ENCODE data around the gene PKN3.
A peak's percentile ranks its signal among the peaks of the same experiment; 100 is the strongest.

Gene PKN3

DNA sequence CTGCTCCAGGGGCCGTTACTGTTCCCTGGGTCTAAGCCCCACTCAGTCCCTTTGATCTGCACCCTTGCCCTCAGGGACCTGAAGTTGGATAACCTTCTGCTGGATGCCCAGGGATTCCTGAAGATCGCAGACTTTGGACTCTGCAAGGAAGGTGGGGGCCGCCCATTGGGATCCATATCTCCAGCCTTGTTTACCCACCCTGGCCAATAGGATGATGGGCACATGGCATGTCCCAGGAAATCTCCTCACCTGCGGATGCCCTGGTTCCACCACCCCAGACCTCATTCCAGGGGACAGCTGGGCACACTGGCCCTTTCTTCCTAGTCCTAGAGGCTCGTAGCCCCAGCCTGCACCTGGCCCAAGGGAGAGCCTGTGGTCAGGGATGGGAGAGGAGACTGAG is 16.2 kb downstream of the PKN3 start:
- no peak for DNase-seq

DNA sequence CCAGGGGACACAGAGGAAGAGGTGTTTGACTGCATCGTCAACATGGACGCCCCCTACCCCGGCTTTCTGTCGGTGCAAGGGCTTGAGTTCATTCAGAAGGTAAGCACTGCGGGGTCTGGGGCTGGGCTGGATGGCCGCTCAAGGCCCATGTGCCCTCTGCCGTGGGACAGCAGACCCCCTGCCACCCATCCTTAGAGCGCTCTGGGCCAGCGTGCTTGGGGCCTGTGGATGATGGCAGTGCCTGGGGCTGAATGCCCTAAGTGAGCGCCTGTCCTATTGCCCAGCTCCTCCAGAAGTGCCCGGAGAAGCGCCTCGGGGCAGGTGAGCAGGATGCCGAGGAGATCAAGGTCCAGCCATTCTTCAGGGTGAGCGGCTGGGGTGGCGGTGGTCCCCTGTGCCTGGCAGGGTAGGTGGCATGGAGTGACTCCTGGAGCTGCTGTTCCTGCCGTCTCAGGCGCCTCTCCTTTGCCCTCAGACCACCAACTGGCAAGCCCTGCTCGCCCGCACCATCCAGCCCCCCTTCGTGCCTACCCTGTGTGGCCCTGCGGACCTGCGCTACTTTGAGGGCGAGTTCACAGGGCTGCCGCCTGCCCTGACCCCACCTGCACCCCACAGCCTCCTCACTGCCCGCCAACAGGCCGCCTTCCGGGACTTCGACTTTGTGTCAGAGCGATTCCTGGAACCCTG is 17.8 kb downstream of the PKN3 start:
- DNase-seq, result no peak

DNA sequence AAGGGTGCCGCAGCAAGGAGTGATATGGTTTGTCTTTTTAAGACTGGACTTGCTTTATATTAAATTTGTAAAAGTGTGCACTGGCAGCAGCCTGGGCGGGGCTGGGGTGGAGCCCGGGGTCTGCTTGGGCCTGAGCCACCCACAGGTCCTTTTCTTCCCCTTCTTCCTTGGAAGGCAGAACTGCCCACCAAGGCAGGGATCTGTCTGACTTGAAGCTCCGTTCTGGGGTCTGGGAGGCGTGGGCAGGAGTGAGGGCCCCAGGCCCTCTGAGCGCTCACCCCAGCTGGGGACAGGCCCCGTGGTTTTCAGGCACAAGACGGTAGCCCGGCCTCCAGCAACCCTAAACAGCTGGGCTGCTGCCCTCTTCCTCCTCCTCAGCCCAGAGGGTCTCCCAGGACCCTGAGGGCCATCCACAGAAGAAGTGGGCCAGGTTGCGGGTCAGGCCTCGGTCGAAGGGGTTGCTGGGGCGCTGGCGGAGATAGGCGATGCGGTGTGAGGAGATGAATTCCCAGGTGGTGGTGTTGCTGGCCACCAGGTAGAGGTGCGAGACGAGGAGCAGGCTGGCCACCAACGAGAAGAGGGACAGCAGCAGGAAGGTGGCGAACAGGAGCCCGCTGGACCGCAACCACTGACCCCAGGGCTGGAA is 18.7 kb downstream of the PKN3 start:
- no peak for DNase-seq

DNA sequence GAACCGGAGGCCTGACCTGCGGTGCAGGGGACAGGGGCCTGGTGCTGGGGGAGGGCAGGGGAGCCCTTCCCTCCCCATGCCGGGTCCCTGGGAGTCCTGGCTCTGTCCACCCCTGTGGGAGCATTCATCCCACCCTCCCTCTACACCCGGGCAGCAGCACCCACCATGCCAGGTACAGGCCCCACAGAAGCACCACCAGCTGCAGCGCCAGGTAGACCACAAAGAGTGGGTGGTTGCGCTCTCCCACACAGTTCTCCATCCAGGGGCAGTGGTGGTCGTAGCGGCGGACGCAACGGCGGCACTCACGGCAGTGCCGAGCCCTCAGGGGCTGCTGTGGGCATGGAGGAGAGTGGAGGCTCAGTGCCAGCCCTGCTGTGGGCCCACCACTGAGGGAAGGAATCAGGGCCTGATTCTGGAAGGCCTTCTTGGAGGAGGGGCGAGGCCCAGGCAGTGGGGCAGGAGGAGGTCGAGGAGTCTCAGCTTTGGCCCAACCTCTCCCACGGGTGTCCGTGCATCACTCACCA is 19.2 kb downstream of the PKN3 start:
- no peak for DNase-seq

DNA sequence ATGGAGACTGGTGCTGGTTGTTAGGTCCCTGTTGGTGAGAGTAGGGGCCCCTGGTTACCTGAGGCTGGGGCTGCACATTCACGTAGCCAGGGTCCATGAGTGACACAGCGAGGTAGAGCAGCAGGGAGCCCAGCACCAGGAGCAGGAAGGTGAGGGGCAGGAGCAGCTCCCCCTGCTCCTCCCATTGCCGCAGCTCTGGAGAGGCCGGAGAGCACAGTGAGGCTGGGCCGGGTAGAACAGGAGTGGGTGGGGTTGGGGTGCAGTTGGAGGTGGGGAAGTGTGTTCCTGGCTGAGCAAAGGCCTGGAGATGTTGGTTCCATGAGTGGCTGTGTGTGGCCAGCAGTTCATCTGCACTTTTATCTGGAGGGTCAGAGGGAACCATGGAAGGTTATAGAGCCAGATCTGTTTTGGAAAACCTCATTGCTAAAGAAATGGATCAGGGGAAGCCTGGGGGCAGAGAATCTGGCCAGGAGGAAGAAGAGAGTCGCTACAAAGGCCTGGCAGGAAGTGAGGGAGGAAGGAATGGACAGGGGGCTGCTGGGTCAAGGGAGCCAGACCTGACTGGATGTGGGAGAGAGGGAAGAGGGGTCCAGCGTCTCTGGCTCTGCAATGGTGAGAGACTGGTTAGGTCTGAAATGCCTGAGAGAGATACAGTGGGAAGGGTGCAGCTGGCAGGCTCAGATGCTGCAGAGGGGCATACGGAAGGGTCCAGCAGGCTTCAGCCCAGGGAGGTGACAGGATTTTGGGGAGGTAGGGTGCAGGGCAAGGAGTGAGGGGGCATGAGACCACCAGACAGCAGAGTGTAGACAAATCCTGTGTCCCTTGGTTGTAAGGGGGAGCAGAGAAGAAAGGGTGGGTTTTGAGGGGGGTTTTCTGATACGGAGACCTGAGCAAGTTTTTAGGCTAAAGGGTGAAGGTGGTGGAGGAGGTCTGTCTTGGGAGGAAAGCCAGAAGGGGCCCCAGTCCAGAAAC is 20.4 kb downstream of the PKN3 start:
- DNase-seq, result no peak

DNA sequence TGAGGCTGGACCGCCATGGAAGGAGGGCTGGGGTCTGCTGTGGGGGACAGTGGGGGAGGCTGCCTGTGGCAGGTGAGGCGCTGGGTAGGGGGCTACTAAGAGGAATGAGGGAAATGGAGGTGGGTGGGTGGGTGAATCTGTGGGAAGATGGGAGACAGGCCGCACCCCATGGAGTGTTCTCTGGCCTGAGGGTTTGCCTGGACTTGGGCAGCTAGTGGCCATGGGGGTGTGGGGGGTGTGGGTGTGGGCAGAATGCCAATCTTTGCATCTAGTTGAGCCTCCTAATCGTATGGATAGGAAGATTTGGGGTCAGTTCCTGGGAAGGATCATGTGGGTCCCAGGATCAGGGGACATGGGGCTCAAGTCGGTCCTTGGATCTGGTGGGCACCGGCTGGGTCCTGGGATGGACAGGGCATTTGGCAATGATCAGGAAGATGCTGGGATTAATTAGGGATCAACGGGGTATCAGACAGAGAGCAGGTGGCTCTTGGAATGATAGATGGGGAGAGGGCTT is 21.1 kb downstream of the PKN3 start:
- no peak for DNase-seq

DNA sequence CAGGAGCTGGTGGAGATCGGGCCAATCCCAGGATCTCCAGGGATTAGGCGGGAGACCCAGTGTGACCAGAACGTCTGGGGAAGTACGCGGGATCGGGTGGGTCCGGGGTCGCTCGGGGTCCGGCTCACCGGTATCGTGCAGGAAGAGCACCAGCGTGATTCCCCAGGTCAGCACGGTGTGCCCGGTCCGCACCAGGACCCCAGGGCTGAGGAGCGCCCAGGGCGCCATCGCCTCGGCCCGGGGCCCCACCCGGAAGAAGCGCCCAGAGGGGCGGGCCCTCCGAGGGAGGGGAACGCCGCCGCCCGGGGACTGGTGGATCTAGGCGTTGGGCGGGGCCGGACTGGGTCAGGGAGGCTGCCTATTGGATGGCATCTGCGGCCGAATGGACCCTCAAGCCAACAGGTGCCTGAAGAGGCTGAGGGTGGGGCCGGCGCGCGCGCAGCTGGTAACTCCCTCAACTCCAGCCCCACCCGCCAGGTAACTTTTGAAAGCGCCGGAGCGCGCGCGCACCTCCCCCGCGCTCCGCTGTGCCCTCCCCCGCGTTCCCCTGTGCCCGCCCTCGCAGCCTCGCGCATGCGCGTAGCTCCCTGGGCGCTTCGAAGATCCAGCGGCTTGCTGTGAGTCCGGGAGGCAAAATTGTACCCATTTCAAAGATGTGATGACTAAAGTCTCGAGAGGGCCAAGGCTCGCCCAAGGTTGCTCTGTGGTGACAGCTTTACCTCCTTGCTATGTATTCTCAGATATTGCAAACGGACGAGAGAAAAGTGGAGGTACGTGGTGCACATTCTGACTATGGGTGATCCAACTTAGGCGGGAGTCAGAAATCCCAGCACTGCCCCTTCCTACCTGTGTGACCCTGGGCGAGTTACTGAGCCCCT is 21.8 kb downstream of the PKN3 start, which contains the start of gene ZDHHC12:
Gene ZDHHC12 (minus strand): TSS at position 262 of the 878 bp plus-strand sequence. CDS start 34 bp downstream, at position 228.
- peak; percentile 71 for DNase-seq

DNA sequence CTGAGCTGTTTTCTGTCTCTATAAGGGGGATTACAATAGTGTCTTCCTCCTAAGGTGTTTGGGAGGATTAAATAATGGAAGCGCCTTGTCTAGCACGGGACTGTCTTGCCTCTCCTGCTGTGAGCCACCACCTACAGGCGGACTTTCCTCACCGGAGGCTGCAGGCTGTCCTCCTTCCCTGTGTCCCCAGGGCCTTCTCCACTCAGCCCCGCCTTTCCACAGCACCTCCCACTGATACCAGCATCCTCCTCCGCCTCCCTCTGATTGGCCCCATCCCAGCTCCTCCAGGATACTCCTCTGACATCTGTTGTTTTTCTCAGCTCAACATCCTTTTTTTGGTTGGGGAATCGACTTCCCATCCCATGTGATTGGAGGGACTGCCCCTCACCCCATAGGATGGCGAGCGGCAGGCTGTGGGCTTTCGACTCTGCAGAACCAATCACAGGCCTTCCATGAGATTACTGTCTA is 22.5 kb downstream of the PKN3 start:
- DNase-seq, result peak; percentile 7

DNA sequence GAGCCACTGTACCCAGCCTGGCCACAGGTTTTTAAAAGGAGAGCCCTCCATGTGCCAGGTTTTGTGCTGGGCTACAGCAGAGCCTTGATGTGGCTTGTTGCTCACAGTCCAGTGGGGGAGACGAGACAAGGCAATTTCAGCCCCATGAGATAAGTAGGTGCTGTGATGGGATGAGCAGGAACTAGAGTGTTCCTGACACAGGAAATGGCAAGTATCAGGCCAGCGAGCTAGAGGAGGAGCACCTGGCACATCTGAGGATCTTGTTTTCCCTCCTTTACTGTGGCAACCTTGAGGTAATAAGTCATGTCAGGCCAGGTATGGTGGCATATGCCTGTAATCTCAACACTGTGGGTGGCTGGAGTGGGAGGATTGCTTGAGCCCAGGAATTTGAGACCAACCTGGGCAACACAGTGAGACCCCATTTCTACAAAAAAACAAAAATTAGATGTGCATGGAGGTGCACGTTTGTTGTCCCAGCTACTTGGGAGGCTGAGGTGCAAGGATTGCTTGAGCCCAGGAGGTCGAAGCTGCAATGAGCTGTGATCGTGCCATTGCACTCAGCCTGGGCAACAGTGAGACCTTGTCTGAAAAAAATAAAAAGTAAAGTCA is 25.4 kb downstream of the PKN3 start:
- no peak for DNase-seq

DNA sequence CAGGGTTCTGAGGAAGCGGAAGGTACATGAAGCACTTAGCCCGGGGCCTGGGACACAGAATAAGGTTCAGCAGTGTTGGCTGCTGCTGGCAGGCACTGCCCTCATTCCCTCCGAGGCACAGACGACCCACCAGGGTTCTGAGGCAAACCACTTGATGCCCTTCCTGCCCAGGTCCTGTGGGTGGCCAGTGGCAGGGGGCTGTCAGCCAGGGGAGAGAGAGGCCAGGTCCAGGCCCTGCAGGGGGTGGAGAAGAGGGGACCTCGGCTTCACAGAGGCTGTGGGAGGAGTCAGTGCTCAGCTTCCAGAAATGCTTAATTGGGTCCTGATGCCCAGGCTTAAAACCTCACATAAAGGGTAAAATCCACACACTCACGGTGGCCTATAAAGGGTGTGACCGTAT is 26.0 kb downstream of the PKN3 start:
- no peak for DNase-seq

DNA sequence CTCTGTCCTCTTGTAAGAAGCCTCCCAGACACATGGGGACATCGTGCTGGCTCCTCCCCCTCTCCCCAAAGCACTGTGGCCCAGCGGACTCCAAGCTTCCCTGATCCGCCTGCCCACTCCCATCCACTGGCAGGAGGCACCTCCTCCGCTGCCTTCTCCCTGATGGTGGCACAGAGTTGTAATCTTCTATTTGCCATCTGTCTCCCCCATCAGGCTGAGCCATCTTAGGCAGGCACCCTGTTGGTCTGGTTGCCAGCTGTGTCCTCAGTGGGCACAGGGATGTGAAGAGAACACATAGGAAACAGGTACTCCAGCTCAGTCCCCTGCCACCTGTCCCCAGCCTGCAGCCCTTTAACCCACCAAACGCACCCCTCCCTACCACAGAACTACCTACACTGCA is 27.0 kb downstream of the PKN3 start:
- DNase-seq, result no peak

DNA sequence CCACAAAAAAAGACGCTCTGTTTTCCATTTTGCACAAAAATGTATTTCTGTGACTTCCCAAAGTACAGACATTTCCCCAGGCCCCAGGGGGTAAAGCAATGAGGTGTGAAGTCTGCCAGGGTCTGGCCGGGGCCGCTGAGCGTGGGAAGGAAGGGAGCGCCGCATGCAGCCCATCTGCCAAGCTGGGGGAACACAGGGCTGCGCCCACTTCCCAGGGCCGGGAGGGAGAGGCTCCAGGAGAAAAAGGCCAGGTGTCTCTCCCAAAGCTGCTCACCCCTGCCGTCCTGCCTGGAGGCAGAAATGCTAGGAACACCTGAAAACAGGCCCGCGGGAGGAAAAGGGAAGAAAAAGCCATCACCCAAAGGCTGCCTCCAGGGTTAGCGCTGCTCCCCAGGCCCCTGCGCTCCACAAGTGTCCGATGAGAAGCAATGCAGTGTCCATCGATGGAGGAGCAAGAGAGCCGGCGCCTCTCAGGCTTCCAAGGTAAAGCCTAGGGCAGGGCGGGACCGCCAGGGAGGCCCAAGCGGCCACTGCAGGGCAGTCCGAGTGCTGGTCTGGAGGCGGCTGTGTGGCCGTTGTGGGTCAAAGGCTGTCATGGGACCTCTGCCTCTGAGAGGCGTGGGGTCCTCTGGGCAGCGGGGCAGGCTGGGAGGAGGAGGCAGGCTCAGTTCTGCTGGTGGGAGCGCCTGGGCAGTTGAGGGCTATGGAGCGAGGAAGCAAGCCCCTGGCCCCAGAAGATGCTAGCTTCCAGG is 27.6 kb downstream of the PKN3 start:
- DNase-seq, result no peak

DNA sequence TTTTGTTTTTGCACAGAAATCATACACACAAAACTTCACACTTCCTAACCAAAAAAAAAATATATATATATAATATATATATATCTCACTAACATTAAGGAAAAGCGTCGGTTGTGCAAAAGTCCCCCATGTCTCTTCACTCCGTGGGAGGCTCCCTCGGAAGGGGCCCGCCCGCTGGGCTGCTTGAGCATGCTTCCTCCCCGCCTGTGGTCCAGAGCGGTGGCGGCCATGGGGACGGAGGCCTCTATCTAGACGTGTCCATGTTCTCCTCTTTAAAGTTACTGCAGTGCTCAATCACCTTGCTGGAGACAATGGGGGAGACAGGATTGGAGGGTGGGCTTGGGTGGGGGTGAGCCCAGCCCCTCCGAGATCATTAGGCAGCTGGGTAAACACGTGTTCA is 28.8 kb downstream of the PKN3 start:
- DNase-seq, result no peak

DNA sequence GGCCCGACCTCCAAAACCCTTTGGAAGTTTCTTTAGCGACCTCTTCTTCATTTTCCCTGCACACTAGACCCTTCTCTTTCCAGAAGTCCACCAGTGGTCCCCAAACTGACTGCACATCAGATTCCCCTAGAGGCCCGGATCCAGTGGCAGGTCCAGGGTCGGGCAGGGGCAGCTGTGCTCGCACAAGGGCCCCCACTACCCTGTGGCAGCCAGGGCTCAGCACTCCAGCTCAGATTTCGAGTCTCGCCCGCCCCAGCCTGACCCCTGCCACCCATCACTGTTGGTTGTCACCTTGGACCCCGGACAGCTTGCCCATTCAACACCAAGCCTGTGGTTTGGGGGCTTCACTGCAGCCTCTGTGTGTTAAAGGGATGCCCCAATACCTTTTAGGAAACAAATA is 29.4 kb downstream of the PKN3 start:
- DNase-seq, result no peak

DNA sequence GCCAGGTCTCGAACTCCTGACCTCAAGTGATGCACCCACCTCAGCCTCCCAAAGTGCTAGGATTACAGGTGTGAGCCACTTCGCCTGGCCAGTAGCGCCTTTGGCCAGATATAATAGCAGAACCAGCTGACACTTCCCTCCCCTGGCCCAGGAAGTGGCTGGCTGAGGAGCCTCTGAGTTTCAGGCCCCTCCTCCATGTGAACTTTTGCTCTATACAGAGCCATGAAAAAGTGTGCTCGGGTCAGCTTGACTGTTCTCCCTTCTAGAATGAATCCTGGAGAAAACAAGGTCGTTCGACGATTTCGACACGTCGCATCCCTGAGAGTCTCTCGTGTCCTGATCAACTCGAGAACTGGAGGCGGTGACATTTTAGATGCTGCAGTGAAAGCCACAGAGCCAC is 30.3 kb downstream of the PKN3 start:
- DNase-seq, result no peak

DNA sequence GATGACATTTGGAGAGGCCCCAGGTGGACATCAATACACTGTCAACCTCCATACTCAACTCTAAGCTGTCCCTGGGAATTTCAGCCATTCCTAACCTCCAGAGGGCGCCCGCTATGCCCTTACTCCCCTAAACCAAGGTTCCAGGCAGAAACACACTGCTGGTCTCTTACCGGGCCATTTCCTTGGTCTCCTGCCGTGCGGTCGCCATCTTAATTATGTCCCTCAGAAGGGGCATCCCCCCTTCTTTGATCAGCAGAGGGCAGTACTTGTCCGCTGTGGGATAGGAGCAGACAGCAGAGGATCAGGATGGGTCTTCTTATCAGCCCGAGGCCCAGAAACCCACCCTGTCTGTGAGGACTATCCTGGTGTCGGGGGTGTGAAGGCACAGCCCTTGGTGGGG is 31.0 kb downstream of the PKN3 start:
- DNase-seq, result peak; percentile 67

DNA sequence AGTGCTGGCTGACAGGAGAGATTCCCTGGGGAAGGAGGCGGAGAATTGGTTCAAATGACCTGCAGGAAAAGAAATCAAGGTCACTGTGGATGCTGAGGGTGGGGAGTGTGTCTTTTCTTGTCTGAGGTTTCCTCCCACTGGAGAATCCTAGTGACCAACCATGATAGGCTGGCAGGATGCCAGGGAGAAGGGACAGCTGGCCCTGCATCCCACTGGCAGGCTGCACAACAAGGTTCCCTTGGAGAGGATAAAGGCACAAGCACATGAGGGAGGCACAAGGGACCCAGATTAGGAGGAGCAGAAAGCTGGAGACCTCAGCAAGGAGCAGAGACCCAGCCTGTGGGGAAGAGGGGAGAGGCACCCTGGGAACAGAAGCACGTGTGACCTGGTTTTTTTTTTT is 33.1 kb downstream of the PKN3 start:
- no peak for DNase-seq

DNA sequence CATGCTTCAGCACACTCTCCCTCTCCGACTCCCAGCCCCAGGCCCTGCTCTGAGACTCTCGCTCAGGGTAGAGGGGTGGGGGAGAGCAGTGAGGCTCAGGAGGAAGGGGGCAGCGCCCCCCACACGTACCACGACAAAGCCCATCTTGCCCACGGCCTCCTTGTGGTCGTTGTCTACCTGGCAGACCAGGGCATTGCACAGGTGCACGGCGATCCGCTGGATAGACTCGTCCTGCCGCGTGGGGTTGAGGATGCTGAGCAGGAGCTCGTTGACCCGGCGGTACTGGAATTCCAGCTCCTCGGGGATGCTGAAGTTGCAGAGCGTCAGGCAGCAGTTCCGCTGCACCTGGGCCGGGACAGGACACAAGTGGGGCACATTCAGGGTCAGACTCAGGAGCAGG is 40.1 kb downstream of the PKN3 start:
- no peak for DNase-seq

DNA sequence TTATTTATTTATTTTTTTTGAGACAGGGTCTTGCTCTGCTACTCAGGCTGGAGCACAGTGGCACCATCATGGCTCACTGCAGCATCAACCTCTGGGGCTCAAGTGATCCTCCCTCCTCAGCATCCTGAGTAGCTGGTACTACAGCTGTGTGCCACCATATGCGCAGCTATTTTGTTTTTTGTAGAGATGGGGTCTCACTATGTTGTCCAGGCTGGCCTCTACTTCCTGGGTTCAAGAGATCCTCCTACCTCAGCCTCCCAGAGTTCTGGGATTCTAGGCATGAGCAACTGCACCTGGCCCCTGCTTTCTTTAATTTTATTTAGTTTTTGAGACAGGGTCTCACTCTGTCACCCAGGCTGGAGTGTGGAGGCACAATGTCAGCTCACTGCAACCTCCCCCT is 41.1 kb downstream of the PKN3 start:
- DNase-seq, result no peak

DNA sequence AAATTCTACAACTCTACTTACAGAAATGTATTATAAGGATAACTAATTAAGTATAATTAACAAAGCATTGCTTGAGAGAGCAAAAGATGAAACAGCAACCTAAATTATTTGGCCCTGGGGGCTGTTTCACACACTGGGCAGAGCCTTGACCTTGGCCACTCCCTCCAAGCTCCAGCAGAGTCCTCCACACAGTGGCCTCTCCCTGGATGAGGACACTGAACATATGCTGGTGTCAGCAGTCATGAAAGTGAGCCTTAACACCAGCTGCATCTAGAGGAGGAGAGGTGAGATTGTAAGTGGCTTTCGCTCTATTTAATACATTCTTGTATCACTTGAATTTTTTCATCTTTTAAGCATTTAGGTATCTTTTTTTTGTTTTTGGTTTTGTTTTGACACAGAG is 44.9 kb downstream of the PKN3 start:
- no peak for DNase-seq

Measured in amniotic stem cell (primary cell).